H1 (cell line): ENCODE data around the gene RTN4RL1. TPM values are rescaled to one million over a fixed set of nuclear protein-coding genes. Genes with fewer than 3 reads are reported as not detected.

Source experiments
- CTCF ChIA-PET: fragments of 300-600 bp; sonication (Branson Sonifier 250); formaldehyde crosslinking; loops from one replicate; lab custom pipeline; 2021; ENCODE audit not compliant: partially characterized antibody; lab: Charles Lee
- POLR2A ChIA-PET: fragments of 300-600 bp; sonication (Branson Sonifier 250); formaldehyde crosslinking; loops from one replicate; lab custom pipeline; 2021; ENCODE audit warnings: inconsistent platforms; ENCODE audit not compliant: partially characterized antibody; lab: Charles Lee
- DNase-seq, 2 experiments: peaks; one replicate each; pipeline versions ENCODE4 v3.0.0 to v3.0.0-alpha.2; 2010 to 2022; ENCODE audit warnings: low spot score in 2 of 2, low read depth in 1 of 2, mixed read lengths in 1 of 2
- FAIRE-seq: peaks from 2 replicates; lab custom pipeline; 2011; peaks lifted over from hg19 to GRCh38; lab: Jason Lieb, UNC
- H2AFZ ChIP-seq: 2 replicates; pipeline ENCODE4 v1.8.1; 2012; ENCODE audit warnings: low read length, inconsistent platforms
- H2AK5ac ChIP-seq: 2 replicates; pipeline ENCODE4 v1.6.1; 2013; ENCODE audit warnings: low read depth, low read length
- H2BK120ac ChIP-seq: replicated peaks from 2 replicates; pipeline ENCODE3; 2013; ENCODE audit warnings: low read depth, low read length, inconsistent platforms
- H2BK12ac ChIP-seq: 2 replicates; pipeline ENCODE4 v1.6.1; 2013; ENCODE audit warnings: low read depth, low read length
- H2BK15ac ChIP-seq: 2 replicates; pipeline ENCODE4 v1.6.1; 2013; ENCODE audit warnings: low read length
- H2BK20ac ChIP-seq: 2 replicates; pipeline ENCODE4 v1.6.1; 2013; ENCODE audit warnings: low read length
- H2BK5ac ChIP-seq: 2 replicates; pipeline ENCODE4 v1.6.1; 2013; ENCODE audit warnings: low read depth, low read length
- H3K14ac ChIP-seq: 2 replicates; pipeline ENCODE4 v1.6.1; 2013; ENCODE audit warnings: inconsistent platforms; ENCODE audit not compliant: insufficient read length
- H3K18ac ChIP-seq: 2 replicates; pipeline ENCODE4 v1.6.1; 2013; ENCODE audit warnings: low read length; ENCODE audit errors: extremely low read depth
- H3K23ac ChIP-seq: 2 replicates; pipeline ENCODE4 v1.6.1; 2013; ENCODE audit warnings: inconsistent platforms; ENCODE audit not compliant: insufficient read length
- H3K23me2 ChIP-seq: 2 replicates; pipeline ENCODE4 v1.6.1; 2013; ENCODE audit warnings: low read depth, low read length
- H3K27ac ChIP-seq: 2 replicates; pipeline ENCODE4 v1.6.1; 2011; ENCODE audit warnings: low read depth, low read length, inconsistent platforms
- H3K27me3 ChIP-seq, 4 experiments: replicated peaks in 1 of 4; 1 replicate in 1 of 4; 2 replicates in 3 of 4; pipeline versions ENCODE4 v1.6.1 to v1.8.1; 2011 to 2013; ENCODE audit warnings: low read length in 3 of 4, mild to moderate bottlenecking in 3 of 4, inconsistent platforms in 2 of 4, mixed read lengths in 2 of 4, moderate library complexity in 1 of 4; ENCODE audit not compliant: control insufficient read depth in 3 of 4, insufficient read depth in 3 of 4; ENCODE audit errors: extremely low read depth in 1 of 4
- H3K36me3 ChIP-seq, 4 experiments: 2 replicates each; pipeline versions ENCODE4 v1.6.1 to v1.8.1; 2011 to 2013; ENCODE audit warnings: mild to moderate bottlenecking in 4 of 4, low read length in 3 of 4, moderate library complexity in 2 of 4, control low read depth in 1 of 4, inconsistent platforms in 1 of 4; ENCODE audit not compliant: insufficient read depth in 4 of 4, control insufficient read depth in 2 of 4
- H3K4ac ChIP-seq: replicated peaks from 2 replicates; pipeline ENCODE3; 2013; ENCODE audit warnings: low read length, low read depth, mixed read lengths, inconsistent platforms; ENCODE audit not compliant: insufficient read length
- H3K4me1 ChIP-seq, 4 experiments: replicated peaks in 1 of 4; 1 replicate in 1 of 4; 2 replicates in 3 of 4; pipeline versions ENCODE4 v1.6.1 to v1.8.1; 2011 to 2013; ENCODE audit warnings: low read length in 3 of 4, inconsistent platforms in 2 of 4, mixed read lengths in 1 of 4; ENCODE audit not compliant: insufficient read depth in 4 of 4, control insufficient read depth in 3 of 4
- H3K4me2 ChIP-seq, 2 experiments: 2 replicates each; pipeline versions ENCODE4 v1.6.1 to v1.8.1; 2011 to 2013; ENCODE audit warnings: low read depth in 2 of 2, low read length in 2 of 2, control low read depth in 1 of 2, inconsistent platforms in 1 of 2, mild to moderate bottlenecking in 1 of 2; ENCODE audit not compliant: insufficient read depth in 1 of 2
- H3K4me3 ChIP-seq, 4 experiments: fragments of 200-600, 300-600 bp in 1 of 4; sonication (generic), shearing (Covaris generic), sonication (Bioruptor Twin) in 1 of 4; 2 replicates each; pipeline versions ENCODE4 v1.5.1 to v1.8.1; 2011 to 2016; ENCODE audit warnings: low read length in 4 of 4, low read depth in 3 of 4, control low read depth in 2 of 4, inconsistent platforms in 2 of 4, mild to moderate bottlenecking in 2 of 4, mixed read lengths in 1 of 4, moderate library complexity in 1 of 4; ENCODE audit not compliant: insufficient read depth in 2 of 4; ENCODE audit errors: extremely low read depth in 1 of 4
- H3K56ac ChIP-seq: replicated peaks from 2 replicates; pipeline ENCODE3; 2013; ENCODE audit warnings: low read depth, mild to moderate bottlenecking, mixed read lengths, low read length, inconsistent platforms; ENCODE audit not compliant: insufficient read length
- H3K79me1 ChIP-seq: 2 replicates; pipeline ENCODE4 v1.6.1; 2013; ENCODE audit warnings: low read depth, low read length, control low read depth
- H3K79me2 ChIP-seq, 2 experiments: 2 replicates each; pipeline versions ENCODE4 v1.6.1 to v1.8.1; 2012 to 2013; ENCODE audit warnings: low read length in 2 of 2, mild to moderate bottlenecking in 2 of 2, inconsistent platforms in 1 of 2; ENCODE audit not compliant: insufficient read depth in 2 of 2, control insufficient read depth in 1 of 2
- H3K9ac ChIP-seq, 4 experiments: replicated peaks in 1 of 4; 1 replicate in 1 of 4; 2 replicates in 3 of 4; pipeline versions ENCODE4 v1.6.1 to v1.8.1; 2011 to 2013; ENCODE audit warnings: low read depth in 3 of 4, low read length in 3 of 4, control low read depth in 2 of 4, mild to moderate bottlenecking in 2 of 4, moderate library complexity in 2 of 4, inconsistent platforms in 1 of 4; ENCODE audit errors: extremely low read depth in 1 of 4
- H3K9me3 ChIP-seq, 2 experiments: 2 replicates each; pipeline versions ENCODE4 v1.6.1 to v1.8.1; 2012 to 2013; ENCODE audit warnings: mild to moderate bottlenecking in 2 of 2, moderate library complexity in 2 of 2, control low read depth in 1 of 2, inconsistent platforms in 1 of 2, low read depth in 1 of 2, low read length in 1 of 2, mixed read lengths in 1 of 2; ENCODE audit not compliant: insufficient read depth in 2 of 2
- H4K20me1 ChIP-seq, 2 experiments: replicated peaks in 1 of 2; 2 replicates each; pipeline versions ENCODE3 to v1.8.1; 2011 to 2013; ENCODE audit warnings: inconsistent platforms in 2 of 2, low read length in 2 of 2, mild to moderate bottlenecking in 1 of 2; ENCODE audit not compliant: insufficient read depth in 2 of 2, control insufficient read depth in 1 of 2
- H4K5ac ChIP-seq: 2 replicates; pipeline ENCODE4 v1.6.1; 2013; ENCODE audit warnings: low read length, low read depth, mixed read lengths, inconsistent platforms; ENCODE audit not compliant: insufficient read length
- H4K8ac ChIP-seq: 2 replicates; pipeline ENCODE4 v1.8.0; 2013; ENCODE audit warnings: mild to moderate bottlenecking, moderate library complexity, low read length, inconsistent platforms; ENCODE audit not compliant: insufficient read depth; ENCODE audit errors: extremely low read depth
- H4K91ac ChIP-seq: replicated peaks from 2 replicates; pipeline ENCODE3; 2013; ENCODE audit warnings: low read length, mixed read lengths, inconsistent platforms; ENCODE audit not compliant: insufficient read length
- BCL11A ChIP-seq, 2 experiments: IDR thresholded peaks; one replicate each; pipeline ENCODE4 v1.6.1; 2011; ENCODE audit warnings: low read depth in 2 of 2, low read length in 2 of 2, mild to moderate bottlenecking in 2 of 2
- WGBS, 2 experiments: shearing (Covaris generic) in 1 of 2; methylation state at CpG; one replicate each; pipeline versions ENCODE4 v1.1.6 to v1.1.7; 2013 to 2015; ENCODE audit warnings: low lambda C conversion rate in 2 of 2, mixed read lengths in 2 of 2, inconsistent platforms in 1 of 2, low coverage in 1 of 2, missing lambda C conversion rate in 1 of 2; ENCODE audit not compliant: insufficient replicate concordance in 2 of 2, insufficient coverage in 1 of 2, insufficient read length in 1 of 2; ENCODE audit errors: extremely low coverage in 1 of 2, missing lambda C conversion rate in 1 of 2; 5-methylcytosine and 5-hydroxymethylcytosine counted together
- polyA plus RNA-seq, 7 experiments: library from polyadenylated mRNA; depleted of rRNA in 3 of 7; stranded (reverse) in 5 of 7; unstranded in 2 of 7; fragments of >200 nt in 5 of 7; fragments of 200-250 nt in 2 of 7; gene quantifications; 1 replicate in 5 of 7; 2 replicates in 1 of 7; 4 replicates in 1 of 7; pipeline versions ENCODE4 v1.2.1 to v1.2.3, GENCODE V29; 2011 to 2013; ENCODE audit warnings: missing spikeins in 2 of 7, mixed read lengths in 2 of 7
- total RNA-seq: library from RNA; stranded (reverse); fragmentation: NEBNext Ultra II Directional; extraction: Animal tissue kit (Norgen Biotek cat#: 25700); gene quantifications from 2 replicates; pipeline ENCODE4 v1.2.1, GENCODE V29; 2021

Gene RTN4RL1
- total and polyA plus RNA-seq, 2 of the 8 experiments (the other 6 are each of a cell fraction or from before 2014, with no cell fraction given) = 0.09 TPM; not detected in 1

DNA sequence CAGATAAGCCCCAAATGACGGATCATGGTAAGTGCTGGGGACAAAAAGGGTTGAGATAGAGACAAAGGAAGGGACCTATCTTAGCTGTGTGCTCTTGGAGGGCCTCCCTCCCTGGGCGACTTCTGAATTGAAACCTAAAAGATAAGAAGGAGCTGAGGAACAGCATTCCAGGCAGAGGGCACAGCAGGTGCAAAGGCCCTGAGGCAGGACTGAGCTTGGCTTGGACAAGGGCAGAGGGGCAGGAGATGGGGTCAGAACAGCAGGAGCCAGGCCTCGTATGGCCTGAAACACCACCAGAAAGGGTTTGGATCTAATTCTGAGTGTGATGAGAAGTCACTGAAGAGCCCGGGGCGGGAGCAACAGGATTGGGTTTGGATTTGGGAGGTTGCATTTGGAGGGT, 75.4 kb downstream of the RTN4RL1 start:
- 89% methylated on average over 5 of the region's 5 CpGs; no CpG with 5 or more reads in 1 of the 2 experiments for WGBS, 2 experiments
- Histone ChIP-seq H3K9me3 (no peaks in the 10 kb centered on the region), H3K4me1 (no peaks in the 10 kb centered on the region), H3K23ac (no peak overlapping the region), H2BK120ac (no peak overlapping the region), H3K14ac (no peak overlapping the region), H4K91ac (no peak overlapping the region), H3K4me3 (no peak overlapping the region), H2AFZ (no peak overlapping the region), H3K36me3 (no peaks in the 10 kb centered on the region), H3K23me2 (no peaks in the 10 kb centered on the region), H3K27ac (no peak overlapping the region), H3K56ac (no peak overlapping the region), H2BK12ac (no peak overlapping the region), H3K4me2 (no peak overlapping the region), H4K5ac (no peak overlapping the region), H3K27me3 (no peaks in the 10 kb centered on the region), H3K79me1 (no peaks in the 10 kb centered on the region), H2AK5ac (no peak overlapping the region), H2BK15ac (no peak overlapping the region), H3K9ac (no peak overlapping the region), H3K79me2 (no peaks in the 10 kb centered on the region), H4K20me1 (peaks cover 0 to 5% of the 10 kb centered on the region in 2 experiments), H2BK20ac (no peak overlapping the region), H3K18ac (no peak overlapping the region), H3K4ac (no peak overlapping the region), H4K8ac (no peak overlapping the region), H2BK5ac (no peak overlapping the region)
- ChIA-PET CTCF (interaction anchor here (0.9 to 3.3 kb wide), 5 partner anchors 8 to 41 kb away, joined by 3 to 11 read pairs (median 3); no protein-coding TSS in a partner anchor), POLR2A (no interaction called here)
- DNase-seq = no peak
- FAIRE-seq = no peak
- no peak for TF ChIP-seq BCL11A (IDR thresholded peaks at IDR 0.05; ENCODE audit: low read depth in 2 of 2, low read length in 2 of 2)
